ENCODE data around the gene PUSL1. TPM values are rescaled to one million over a fixed set of nuclear protein-coding genes. Genes with fewer than 3 reads are reported as not detected.

Gene PUSL1
- total RNA-seq, 1 experiment from 2014 or later = 15.7 TPM

GRCh38 chr1:1340791-1341548 is 32.6 kb downstream of the PUSL1 start:
- DNase-seq (ENCODE audit: low read depth) = no peak

- DNase-seq (ENCODE audit: low read depth) = no peak
Observed at GRCh38 chr1:1341549-1342021, 33.2 kb downstream of the PUSL1 start.

- no peak for DNase-seq (ENCODE audit: low read depth)
Observed at GRCh38 chr1:1342061-1342562, 33.7 kb downstream of the PUSL1 start.

DNA sequence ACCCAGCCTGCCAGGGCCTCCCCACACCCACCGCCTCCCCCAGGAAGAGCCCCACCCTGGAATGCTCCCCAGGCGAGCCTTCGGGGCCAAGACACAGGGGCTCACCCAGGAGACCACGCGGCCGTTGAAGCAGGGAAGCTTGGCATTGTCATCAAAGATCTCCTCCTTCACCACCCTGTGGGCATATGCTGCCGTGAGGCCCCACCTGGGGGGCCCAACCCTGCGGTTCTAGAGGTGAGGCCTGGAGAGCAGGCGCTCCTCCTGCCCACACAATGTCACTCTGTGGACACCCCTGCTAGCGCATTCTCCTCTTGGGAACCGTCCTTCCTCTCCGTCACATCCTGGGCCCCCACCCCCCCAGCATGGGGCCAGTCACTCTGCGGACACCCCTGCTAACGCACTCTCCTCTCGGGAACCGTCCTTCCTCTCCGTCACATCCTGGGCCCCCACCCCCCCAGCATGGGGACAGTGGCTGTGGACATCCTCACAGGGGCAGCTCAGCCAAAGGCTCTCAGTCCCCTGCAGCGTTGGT is 34.3 kb downstream of the PUSL1 start:
- no peak for DNase-seq (ENCODE audit: low read depth)

- no peak for DNase-seq (ENCODE audit: low read depth)
Observed at GRCh38 chr1:1343811-1344421, 35.5 kb downstream of the PUSL1 start.

DNA sequence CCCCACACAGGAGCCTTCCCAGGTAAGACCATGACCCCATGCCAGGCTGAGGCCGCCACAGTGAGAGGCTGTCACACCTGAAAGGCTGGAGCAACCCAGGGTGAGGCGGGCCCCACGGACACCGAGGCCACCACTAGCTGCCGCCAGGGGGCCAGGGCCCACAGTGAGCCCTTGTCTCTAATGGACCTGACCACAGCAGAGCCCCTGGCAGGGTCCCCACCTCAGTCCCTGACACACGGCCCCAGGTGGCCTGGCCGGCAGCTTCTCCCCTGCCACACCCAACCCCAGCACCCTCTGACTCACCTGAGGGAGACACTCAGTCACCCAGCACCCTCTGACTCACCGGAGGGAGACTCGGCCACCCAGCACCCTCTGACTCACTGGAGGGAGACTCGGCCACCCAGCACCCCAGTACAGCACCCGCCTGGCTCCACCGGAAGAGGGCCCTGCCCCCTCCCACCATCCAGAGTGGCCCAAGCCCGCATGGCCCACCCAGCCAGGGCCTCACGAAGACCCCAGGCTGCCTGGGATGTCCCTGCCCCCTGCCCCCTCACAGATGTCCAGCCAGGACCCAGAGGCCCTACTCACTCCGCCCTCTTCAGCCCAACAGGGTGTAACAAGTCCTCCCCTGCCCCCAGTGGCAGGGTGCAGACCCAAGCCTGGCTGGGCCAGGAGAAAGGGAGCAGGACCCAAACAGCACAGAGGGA is 36.4 kb downstream of the PUSL1 start:
- DNase-seq (ENCODE audit: low read depth) = peak; percentile 80

DNA sequence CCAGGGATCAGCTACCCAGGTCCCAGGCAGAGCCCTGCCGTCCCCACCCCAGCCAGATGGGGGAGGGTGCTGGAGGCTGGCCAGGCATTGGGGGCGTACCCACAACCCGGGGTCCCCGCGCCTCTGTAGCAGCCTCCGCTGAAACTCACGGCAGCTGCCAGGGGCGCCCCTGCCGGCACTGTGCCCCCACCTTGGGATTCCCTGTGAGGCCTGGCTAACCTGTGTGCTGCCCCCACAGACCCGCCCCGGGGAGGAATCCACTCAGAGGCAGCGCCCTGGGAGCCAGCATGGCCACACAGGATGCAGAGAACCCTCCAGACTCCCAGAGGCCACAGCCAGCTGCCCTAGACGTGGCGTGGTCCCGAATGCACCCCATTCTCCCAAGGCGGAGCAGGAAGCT is 37.0 kb downstream of the PUSL1 start:
- DNase-seq (ENCODE audit: low read depth) = peak; percentile 45

DNA sequence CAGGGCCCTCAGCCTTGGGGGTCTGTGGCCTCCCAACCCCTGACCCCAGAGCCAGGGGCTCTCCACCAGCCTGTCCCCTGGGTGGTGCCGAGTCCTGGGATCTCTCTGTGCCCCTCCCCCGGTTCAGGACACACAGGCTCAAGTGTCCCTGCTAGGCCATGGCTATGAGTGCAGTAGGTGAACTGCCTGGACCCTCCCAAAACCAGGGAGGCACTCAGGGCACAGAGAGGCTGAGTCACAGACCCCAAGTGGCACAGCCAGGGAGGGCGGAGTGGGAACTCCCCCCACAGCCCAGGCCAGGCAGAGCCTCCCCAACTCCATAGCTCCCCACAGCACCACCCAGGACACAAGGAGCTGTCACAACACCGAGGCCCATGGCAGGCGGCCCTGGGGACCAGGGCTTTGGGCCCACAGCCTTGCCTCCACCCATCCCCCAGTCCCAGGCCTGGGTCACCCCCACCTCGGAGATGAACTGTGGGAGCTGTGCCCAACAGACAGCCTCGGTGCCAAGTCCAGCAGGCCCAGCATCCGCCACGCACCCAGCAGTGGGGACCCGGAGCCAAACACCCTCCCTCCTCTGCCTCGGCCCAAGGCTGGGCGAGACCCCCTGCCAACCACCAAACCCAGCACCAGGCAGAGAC is 37.6 kb downstream of the PUSL1 start:
- no peak for DNase-seq (ENCODE audit: low read depth)

- no peak for DNase-seq (ENCODE audit: low read depth)
Observed at GRCh38 chr1:1346501-1346890, 38.1 kb downstream of the PUSL1 start.

DNA sequence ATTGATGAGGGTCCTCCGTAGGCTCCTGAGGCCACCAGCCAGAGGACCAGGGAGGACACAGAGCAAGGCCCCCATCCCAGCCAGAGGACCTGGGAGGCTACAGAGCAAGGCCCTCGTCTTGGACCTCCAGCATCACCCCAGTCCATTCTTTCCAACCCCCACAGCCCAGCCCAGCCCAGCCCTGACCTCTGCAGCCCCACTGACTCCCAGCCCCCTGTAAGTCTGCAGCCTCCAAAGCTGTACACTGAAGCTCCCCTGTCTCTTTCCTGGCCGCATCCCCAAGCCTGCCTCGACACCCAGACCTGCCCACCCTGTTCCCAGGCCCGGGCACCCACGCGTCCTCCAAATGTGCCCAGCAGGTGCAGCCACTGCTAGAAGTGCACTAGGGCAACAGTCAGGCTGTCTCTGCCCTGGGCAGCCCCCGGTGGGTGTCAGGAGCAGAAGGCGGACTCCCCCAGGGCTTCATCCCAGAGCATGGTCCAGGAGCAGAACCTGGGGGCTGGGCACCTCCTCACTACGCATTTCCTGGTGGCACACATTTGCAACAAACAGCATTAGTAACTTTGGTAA is 38.7 kb downstream of the PUSL1 start:
- DNase-seq (ENCODE audit: low read depth) = no peak

DNA sequence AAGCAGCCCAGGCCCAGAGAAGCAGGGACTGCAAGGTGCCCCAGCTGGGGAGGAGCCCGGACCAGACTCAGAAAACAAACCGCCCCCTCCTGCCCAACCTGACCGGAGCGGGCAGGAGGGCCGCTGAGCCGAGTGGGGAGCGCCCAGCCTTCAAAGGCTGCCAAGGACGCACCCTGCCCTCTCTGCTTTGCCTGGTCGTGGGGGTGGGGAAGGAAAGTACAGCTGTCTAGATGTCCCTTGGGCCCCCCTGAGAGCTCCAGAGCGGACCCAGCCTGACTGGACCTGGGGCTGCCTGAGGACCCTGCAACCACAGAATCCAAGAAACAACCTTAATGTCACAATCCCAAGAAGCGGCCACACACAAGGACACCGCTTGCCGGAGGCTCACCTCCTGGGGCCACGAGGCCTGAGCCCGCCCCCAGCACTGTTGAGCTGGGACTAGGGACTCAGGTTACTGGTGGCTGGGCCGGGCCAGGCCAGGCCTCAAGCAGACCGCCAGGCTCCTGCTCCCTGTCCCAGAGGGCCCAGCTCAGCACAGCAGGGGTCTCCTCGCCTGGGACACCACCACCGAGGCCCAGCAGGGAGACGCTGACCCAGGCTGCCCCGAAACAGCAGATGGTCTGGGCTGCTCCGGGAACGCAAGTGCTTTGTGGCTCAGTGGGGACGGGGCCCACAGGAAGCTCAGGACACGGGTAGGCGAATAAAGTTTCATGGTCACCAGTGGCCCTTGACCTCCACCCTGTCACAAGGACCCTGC is 39.4 kb downstream of the PUSL1 start:
- peak; percentile 41 for DNase-seq (ENCODE audit: low read depth)

- DNase-seq (ENCODE audit: low read depth) = peak; percentile 33
Observed at GRCh38 chr1:1348420-1349255, 40.2 kb downstream of the PUSL1 start.

- DNase-seq (ENCODE audit: low read depth) = peak; percentile 56
Observed at GRCh38 chr1:1349256-1350012, 41.0 kb downstream of the PUSL1 start, which contains the start of gene DVL1. Gene DVL1 (minus strand): TSS chr1:1349418. CDS start chr1:1349065, 353 bp downstream.

DNA sequence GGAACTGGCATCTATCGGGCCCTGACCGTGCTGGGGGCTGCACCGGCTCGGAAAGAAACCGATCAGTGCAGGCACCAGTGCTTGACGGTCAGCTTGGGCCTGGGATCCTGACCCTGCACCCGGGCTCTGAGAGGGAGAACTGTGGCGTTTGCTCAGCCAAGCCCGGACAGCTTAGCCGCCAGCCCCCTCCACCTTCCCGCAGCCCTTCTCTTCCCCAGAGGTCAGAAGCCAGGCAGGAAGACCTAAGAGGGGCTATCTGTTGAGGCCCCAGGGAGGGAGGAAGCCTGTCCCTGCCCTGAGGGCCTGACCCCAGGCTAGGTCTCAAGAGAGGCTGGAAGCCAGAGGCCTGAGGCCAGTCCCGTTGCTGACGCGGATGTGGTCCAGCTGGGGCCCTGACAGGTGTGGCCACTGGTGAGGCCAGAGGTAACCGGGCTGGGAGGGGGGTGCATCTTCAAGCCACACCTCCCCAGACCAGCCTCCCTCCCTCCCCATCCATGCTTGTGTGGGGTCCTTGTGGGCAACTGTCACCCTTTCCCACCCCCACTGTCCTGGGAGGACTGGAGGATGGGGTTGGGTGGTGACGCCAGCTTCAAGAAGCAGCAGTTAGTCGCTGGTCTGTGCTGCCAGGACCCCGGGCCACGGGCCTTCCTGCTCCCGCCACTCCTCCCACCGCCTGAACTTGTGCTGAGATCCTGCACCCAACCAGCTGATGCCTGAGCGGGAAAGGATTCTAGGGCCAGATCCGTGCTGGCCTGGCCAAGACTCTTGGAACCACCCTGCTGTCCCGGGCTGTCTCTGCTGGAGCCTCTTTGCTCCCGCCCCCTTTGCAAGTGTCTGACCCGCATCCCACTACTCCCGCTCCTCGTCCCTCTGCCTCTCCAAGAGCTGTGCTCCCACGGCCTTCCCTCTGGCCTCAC is 43.4 kb downstream of the PUSL1 start:
- no peak for DNase-seq (ENCODE audit: low read depth)

- no peak for DNase-seq (ENCODE audit: low read depth)
Observed at GRCh38 chr1:1352786-1353388, 44.5 kb downstream of the PUSL1 start.

DNA sequence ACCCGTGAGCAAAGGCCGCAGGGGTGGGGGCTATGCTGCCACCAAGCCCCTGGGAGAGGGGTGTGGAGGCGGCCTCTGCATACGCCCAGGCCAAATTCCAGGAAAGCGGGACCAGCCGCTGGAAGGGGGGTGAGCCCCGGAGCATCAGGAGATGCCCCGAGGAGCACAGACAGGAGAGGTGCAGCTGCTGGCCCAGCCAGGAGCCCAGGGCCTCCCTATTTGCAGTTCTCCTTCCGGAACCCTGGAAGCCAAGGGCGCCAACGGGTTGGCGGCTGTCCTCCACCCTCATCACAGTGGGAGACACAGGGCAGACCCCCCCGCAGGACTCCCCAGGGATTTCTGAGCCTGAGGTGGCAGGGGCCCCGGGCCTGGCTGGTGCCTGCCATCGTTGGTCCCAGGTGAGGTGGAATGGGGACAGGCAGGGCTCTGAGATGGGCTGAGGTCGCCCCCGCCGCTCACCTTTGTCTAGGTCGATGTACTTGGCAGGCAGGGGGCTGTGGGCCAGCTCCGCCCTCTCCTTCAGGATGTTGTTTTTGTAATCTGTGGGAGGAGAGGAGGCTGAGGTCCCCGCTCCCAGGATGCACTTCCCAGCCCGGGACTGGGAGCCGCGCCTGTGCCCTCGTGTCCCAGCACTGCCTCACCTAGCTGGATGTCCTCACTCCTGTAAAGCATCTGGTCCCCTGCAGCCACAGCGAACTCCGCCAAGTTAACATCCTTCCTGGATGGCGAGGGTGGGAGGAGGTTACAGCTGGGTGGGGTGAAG is 45.2 kb downstream of the PUSL1 start:
- DNase-seq (ENCODE audit: low read depth) = no peak

All from RPMI7951 (cell line).